Measurements from ENCODE around the gene NEK2.

- TF ChIP-seq MAX (IDR thresholded peaks at IDR 0.05; ENCODE audit: low read depth, low read length), result no peak
- TF ChIP-seq MYC (IDR thresholded peaks at IDR 0.05; ENCODE audit: low read depth, low read length), result no peak
- no peak for TF ChIP-seq POLR2A (IDR thresholded peaks at IDR 0.05; ENCODE audit: extremely low read depth, insufficient read length)
These were observed 23.6 kb upstream of the NEK2 start for GRCh38 chr1:211699059-211699458.
